Midbrain (tissue), 1 donor: ENCODE results near the gene EEFSEC.

ENCODE experiments used
- DNase-seq: peaks from one replicate; lab custom pipeline; 2025; lab: John Stamatoyannopoulos, UW

EEFSEC gene

GRCh38 chr3:128447561-128448013 is 294.3 kb downstream of the EEFSEC start:
- no peak for DNase-seq

GRCh38 chr3:128448491-128448890 is 295.2 kb downstream of the EEFSEC start:
- DNase-seq = no peak

- no peak for DNase-seq
Measured at GRCh38 chr3:128449111-128449638, 295.9 kb downstream of the EEFSEC start.

- no peak for DNase-seq
Measured at GRCh38 chr3:128452120-128452519, 298.8 kb downstream of the EEFSEC start.

- no peak for DNase-seq
Measured at GRCh38 chr3:128452678-128453275, 299.5 kb downstream of the EEFSEC start.

GRCh38 chr3:128453501-128454309 is 300.4 kb downstream of the EEFSEC start:
- no peak for DNase-seq

GRCh38 chr3:128454310-128454618 is 301.0 kb downstream of the EEFSEC start:
- no peak for DNase-seq

GRCh38 chr3:128455116-128455515 is 301.8 kb downstream of the EEFSEC start:
- DNase-seq = no peak

GRCh38 chr3:128455786-128456748 is 302.8 kb downstream of the EEFSEC start:
- DNase-seq = no peak

- DNase-seq = no peak
Measured at GRCh38 chr3:128456776-128457715, 303.8 kb downstream of the EEFSEC start.

GRCh38 chr3:128457937-128458336 is 304.7 kb downstream of the EEFSEC start:
- DNase-seq = no peak
